Astrocyte of the spinal cord (primary cell): Measurements from ENCODE around the gene RBP5.

ENCODE experiments used
- DNase-seq: peaks from one replicate; pipeline ENCODE4 v3.0.0; 2011; ENCODE audit warnings: low read depth, low spot score
- H3K4me3 ChIP-seq: 2 replicates; pipeline ENCODE4 v1.5.1; 2011; ENCODE audit warnings: low read depth, mild to moderate bottlenecking, low read length, moderate library complexity
- in situ Hi-C: cut with HindIII; loops from 2 replicates; pipeline ENCODE4 v1.10.0; 2017; ENCODE audit warnings: low sequenced_read_pairs
- TF ChIP-seq, protein P1 (sequence below): IDR thresholded peaks from 2 replicates; pipeline ENCODE4 v1.5.1; 2012; ENCODE audit warnings: low read depth, mild to moderate bottlenecking, low read length, inconsistent platforms

Gene RBP5

DNA sequence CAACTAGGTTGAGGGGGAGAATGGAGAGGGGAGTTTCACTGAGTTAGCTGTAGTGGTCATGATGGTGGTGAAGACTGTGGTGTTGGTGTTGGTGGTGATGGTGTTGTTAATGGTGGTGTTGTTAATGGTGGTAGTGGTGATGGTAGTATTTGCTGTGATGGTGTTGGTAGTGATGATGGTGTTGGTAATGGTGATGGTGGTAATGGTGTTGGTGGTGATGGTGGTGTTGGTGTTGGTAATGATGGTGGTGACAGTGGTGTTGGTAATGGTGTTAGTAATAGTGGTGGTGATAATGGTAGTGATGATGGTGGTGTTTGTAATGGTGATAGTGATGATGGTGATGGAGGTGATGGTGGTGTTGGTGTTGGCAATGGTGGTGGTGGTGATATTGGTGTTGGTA, 45.6 kb downstream of the RBP5 start:
- TF ChIP-seq, protein P1, sequence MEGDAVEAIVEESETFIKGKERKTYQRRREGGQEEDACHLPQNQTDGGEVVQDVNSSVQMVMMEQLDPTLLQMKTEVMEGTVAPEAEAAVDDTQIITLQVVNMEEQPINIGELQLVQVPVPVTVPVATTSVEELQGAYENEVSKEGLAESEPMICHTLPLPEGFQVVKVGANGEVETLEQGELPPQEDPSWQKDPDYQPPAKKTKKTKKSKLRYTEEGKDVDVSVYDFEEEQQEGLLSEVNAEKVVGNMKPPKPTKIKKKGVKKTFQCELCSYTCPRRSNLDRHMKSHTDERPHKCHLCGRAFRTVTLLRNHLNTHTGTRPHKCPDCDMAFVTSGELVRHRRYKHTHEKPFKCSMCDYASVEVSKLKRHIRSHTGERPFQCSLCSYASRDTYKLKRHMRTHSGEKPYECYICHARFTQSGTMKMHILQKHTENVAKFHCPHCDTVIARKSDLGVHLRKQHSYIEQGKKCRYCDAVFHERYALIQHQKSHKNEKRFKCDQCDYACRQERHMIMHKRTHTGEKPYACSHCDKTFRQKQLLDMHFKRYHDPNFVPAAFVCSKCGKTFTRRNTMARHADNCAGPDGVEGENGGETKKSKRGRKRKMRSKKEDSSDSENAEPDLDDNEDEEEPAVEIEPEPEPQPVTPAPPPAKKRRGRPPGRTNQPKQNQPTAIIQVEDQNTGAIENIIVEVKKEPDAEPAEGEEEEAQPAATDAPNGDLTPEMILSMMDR: no peak
- in situ Hi-C loops: no loop called here
- DNase-seq: no peak
- no peak overlapping the region for H3K4me3 ChIP-seq

DNA sequence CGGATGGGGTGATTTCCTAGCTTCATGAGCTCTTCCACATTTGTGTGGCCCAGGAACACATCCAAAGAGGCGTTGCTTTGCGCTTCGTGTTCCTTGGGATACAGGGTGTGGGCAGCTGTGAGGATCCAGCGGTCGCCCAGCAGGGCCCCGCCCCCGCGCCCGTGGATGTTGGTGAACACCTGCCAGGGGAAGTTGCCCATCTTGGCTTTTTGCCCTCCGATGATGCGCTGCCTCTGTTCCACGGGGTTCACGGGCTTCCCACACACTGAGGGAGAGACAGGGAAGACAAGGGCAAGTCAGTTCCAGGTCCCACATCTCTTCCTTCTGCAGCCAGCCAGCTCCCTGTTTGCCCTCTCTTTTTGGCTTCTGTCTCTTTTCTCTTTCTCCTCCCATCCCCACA, 47.7 kb downstream of the RBP5 start:
- H3K4me3 ChIP-seq: no peak overlapping the region
- no peak for DNase-seq
- TF ChIP-seq, protein P1: no peak
- in situ Hi-C loops: no loop called here

GRCh38 chr12:7079826-7080125, 48.9 kb downstream of the RBP5 start:
- in situ Hi-C loops: no loop called here
- TF ChIP-seq, protein P1: no peak
- no peak overlapping the region for H3K4me3 ChIP-seq
- peak; percentile 53 for DNase-seq

DNA sequence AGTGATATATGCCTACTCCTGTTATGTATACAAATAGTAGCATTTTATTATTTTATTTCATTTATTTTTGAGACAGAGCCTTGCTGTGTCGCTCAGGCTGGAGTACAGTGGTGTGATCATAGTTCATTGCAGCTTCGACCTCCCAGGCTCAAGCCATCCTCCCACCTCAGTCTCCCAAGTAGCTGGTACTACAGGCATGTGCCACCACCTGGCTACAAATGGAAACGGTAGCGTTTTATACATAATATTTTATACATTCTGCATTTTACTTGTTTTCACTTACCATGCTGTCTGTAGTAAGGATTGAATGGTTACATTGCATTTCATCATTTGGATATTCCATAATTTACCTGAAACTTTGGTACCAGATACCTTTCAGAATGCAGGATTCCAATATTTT, 50.5 kb downstream of the RBP5 start:
- in situ Hi-C loops: no loop called here

GRCh38 chr12:7076493-7076892, 52.2 kb downstream of the RBP5 start:
- in situ Hi-C loops: no loop called here
- TF ChIP-seq, protein P1: no peak
- no peak for DNase-seq
- no peak overlapping the region for H3K4me3 ChIP-seq

More for the DNA sequence above, 50.5 kb downstream of the RBP5 start:
- H3K4me3 ChIP-seq: no peak overlapping the region
- no peak for DNase-seq
- TF ChIP-seq, protein P1: no peak

GRCh38 chr12:7075939-7076338, 52.8 kb downstream of the RBP5 start:
- no peak for DNase-seq
- in situ Hi-C loops: no loop called here
- H3K4me3 ChIP-seq: no peak overlapping the region
- TF ChIP-seq, protein P1: no peak

- in situ Hi-C loops: no loop called here
- TF ChIP-seq, protein P1: no peak
- DNase-seq: no peak
- H3K4me3 ChIP-seq: no peak overlapping the region
Observed at GRCh38 chr12:7075518-7075917, 53.2 kb downstream of the RBP5 start.
